Measurements from ENCODE around the gene ZBTB16. TPM values are rescaled to one million over a fixed set of nuclear protein-coding genes. Genes with fewer than 3 reads are reported as not detected.

Gene ZBTB16
- total RNA-seq, 2 experiments from 2014 or later = 19.1 to 20.6 TPM

- Histone ChIP-seq H3K27ac (ENCODE audit: low read depth in 1 of 2, low read length in 2 of 2) (no peak overlapping the region), H3K27me3 (ENCODE audit: control insufficient read depth in 1 of 2, insufficient read depth in 2 of 2, low read length in 2 of 2) (no peaks in the 10 kb centered on the region), H3K9me3 (ENCODE audit: control insufficient read depth in 1 of 2, insufficient read depth in 1 of 2, low read length in 2 of 2) (no peaks in the 10 kb centered on the region), H3K4me1 (ENCODE audit: insufficient read depth, low read length) (no peaks in the 10 kb centered on the region), H3K36me3 (ENCODE audit: insufficient read depth, low read length) (no peaks in the 10 kb centered on the region), H3K4me3 (ENCODE audit: low read length) (no peak overlapping the region)
- no peak for DNase-seq
- Mint-ChIP-seq H3K27me3 (peaks cover 13% of the 10 kb centered on the region), H3K9me3 (no peaks in the 10 kb centered on the region), H3K4me3 (no peak overlapping the region), H3K36me3 (ENCODE audit: low read depth) (no peaks in the 10 kb centered on the region), H3K27ac (no peak overlapping the region), H3K4me1 (ENCODE audit: low read depth) (no peaks in the 10 kb centered on the region)
- ATAC-seq (ENCODE audit: poor library complexity) = no peak
- intact Hi-C loops (cut with DNase I, micrococcal nuclease) = no loop called here
- ChIA-PET POLR2A (no interaction called here), CTCF (no interaction called here)
- TF ChIP-seq CTCF (IDR thresholded peaks at IDR 0.05) = no peak
These were observed 230.3 kb downstream of the ZBTB16 start for GRCh38 chr11:114289779-114290178.

GRCh38 chr11:114290503-114291235, 231.2 kb downstream of the ZBTB16 start:
- Mint-ChIP-seq H3K36me3 (ENCODE audit: low read depth) (no peaks in the 10 kb centered on the region), H3K27me3 (peaks cover 15% of the 10 kb centered on the region), H3K4me3 (no peak overlapping the region), H3K27ac (no peak overlapping the region), H3K4me1 (ENCODE audit: low read depth) (no peaks in the 10 kb centered on the region), H3K9me3 (no peaks in the 10 kb centered on the region)
- Histone ChIP-seq H3K4me1 (ENCODE audit: insufficient read depth, low read length) (no peaks in the 10 kb centered on the region), H3K27ac (ENCODE audit: low read depth in 1 of 2, low read length in 2 of 2) (no peak overlapping the region), H3K4me3 (ENCODE audit: low read length) (no peak overlapping the region), H3K36me3 (ENCODE audit: insufficient read depth, low read length) (no peaks in the 10 kb centered on the region), H3K9me3 (ENCODE audit: control insufficient read depth in 1 of 2, insufficient read depth in 1 of 2, low read length in 2 of 2) (no peaks in the 10 kb centered on the region), H3K27me3 (ENCODE audit: control insufficient read depth in 1 of 2, insufficient read depth in 2 of 2, low read length in 2 of 2) (no peaks in the 10 kb centered on the region)
- CTCF ChIA-PET = no interaction called here
- POLR2A ChIA-PET = no interaction called here
- intact Hi-C loops (cut with DNase I, micrococcal nuclease) = no loop called here
- no peak for ATAC-seq (ENCODE audit: poor library complexity)
- no peak for TF ChIP-seq CTCF (IDR thresholded peaks at IDR 0.05)
- no peak for DNase-seq

- peaks cover 15% of the 10 kb centered on the region for H3K27me3 Mint-ChIP-seq
- no peaks in the 10 kb centered on the region for H3K4me1 ChIP-seq (ENCODE audit: insufficient read depth, low read length)
- CTCF ChIA-PET = no interaction called here
- no peaks in the 10 kb centered on the region for H3K9me3 ChIP-seq (ENCODE audit: control insufficient read depth in 1 of 2, insufficient read depth in 1 of 2, low read length in 2 of 2)
- no peak for TF ChIP-seq CTCF (IDR thresholded peaks at IDR 0.05)
- DNase-seq (no peak), ATAC-seq (ENCODE audit: poor library complexity) (no peak)
- no peak overlapping the region for H3K27ac ChIP-seq (ENCODE audit: low read depth in 1 of 2, low read length in 2 of 2)
- no peaks in the 10 kb centered on the region for H3K4me1 Mint-ChIP-seq (ENCODE audit: low read depth)
- POLR2A ChIA-PET = no interaction called here
- no peaks in the 10 kb centered on the region for H3K36me3 Mint-ChIP-seq (ENCODE audit: low read depth)
- H3K27me3 ChIP-seq (ENCODE audit: control insufficient read depth in 1 of 2, insufficient read depth in 2 of 2, low read length in 2 of 2) = peaks cover 0 to 3% of the 10 kb centered on the region in 2 experiments
- H3K36me3 ChIP-seq (ENCODE audit: insufficient read depth, low read length) = no peaks in the 10 kb centered on the region
- intact Hi-C loops (cut with DNase I, micrococcal nuclease) = no loop called here
- H3K4me3 Mint-ChIP-seq = no peak overlapping the region
- no peak overlapping the region for H3K27ac Mint-ChIP-seq
- no peaks in the 10 kb centered on the region for H3K9me3 Mint-ChIP-seq
- no peak overlapping the region for H3K4me3 ChIP-seq (ENCODE audit: low read length)
These were observed 231.9 kb downstream of the ZBTB16 start for GRCh38 chr11:114291381-114291780.
